ENCODE results near the gene IMPG2.

DNA sequence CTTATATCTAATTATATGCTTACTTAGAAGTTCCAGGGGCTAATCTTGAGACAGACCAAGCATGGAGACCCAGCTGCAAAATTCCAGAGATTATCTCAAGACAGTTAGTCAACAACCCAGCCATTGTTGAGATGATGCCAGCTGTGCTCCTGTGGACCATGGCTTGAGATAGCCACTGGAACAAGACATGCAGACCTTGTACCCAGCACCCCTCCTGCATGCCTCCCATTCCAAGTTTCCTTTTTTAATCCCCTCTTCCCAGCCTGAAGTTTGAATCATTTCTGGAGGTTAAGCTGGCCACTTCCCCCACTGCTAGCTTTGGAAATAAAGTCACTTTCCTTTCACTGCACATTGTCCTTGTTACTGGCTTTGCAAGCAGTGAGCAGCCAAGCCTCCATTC, 53.8 kb downstream of the IMPG2 start:
- TF ChIP-seq, protein P1, sequence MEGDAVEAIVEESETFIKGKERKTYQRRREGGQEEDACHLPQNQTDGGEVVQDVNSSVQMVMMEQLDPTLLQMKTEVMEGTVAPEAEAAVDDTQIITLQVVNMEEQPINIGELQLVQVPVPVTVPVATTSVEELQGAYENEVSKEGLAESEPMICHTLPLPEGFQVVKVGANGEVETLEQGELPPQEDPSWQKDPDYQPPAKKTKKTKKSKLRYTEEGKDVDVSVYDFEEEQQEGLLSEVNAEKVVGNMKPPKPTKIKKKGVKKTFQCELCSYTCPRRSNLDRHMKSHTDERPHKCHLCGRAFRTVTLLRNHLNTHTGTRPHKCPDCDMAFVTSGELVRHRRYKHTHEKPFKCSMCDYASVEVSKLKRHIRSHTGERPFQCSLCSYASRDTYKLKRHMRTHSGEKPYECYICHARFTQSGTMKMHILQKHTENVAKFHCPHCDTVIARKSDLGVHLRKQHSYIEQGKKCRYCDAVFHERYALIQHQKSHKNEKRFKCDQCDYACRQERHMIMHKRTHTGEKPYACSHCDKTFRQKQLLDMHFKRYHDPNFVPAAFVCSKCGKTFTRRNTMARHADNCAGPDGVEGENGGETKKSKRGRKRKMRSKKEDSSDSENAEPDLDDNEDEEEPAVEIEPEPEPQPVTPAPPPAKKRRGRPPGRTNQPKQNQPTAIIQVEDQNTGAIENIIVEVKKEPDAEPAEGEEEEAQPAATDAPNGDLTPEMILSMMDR (conservative IDR thresholded peaks at IDR 0.05; ENCODE audit: low read depth, low read length), result no peak
- no peak for TF ChIP-seq EZH2 (IDR thresholded peaks at IDR 0.05; ENCODE audit: borderline replicate concordance, low read depth, low read length, poor library complexity, severe bottlenecking)

Data from A673 (cell line).